GM23248 (cell line): ENCODE data around the gene SLC11A1. TPM values are rescaled to one million over a fixed set of nuclear protein-coding genes. Genes with fewer than 3 reads are reported as not detected.
A peak's percentile ranks its signal among the peaks of the same experiment; 100 is the strongest.

Source experiments
- DNase-seq: peaks from one replicate; pipeline ENCODE4 v3.0.0-alpha.2; 2015
- H2AFZ ChIP-seq: fragments of 200-600 bp; sonication (generic); 2 replicates; pipeline ENCODE4 v1.6.1; 2016; ENCODE audit warnings: antibody characterized with exemption
- H3F3A ChIP-seq: fragments of 200-600 bp; sonication (generic); 2 replicates; pipeline ENCODE4 v1.6.1; 2016; ENCODE audit warnings: mild to moderate bottlenecking, antibody characterized with exemption, mixed run types; ENCODE audit not compliant: insufficient read depth
- H3K27ac ChIP-seq: fragments of 200-600 bp; sonication (generic); 2 replicates; pipeline ENCODE4 v1.5.1; 2016; ENCODE audit warnings: mild to moderate bottlenecking
- H3K27me3 ChIP-seq: fragments of 200-600 bp; sonication (generic); replicated peaks from 2 replicates; pipeline ENCODE4 v1.6.1; 2016; ENCODE audit warnings: mild to moderate bottlenecking; ENCODE audit not compliant: insufficient read depth
- H3K36me3 ChIP-seq: fragments of 200-600 bp; sonication (generic); 2 replicates; pipeline ENCODE4 v1.6.1; 2016; ENCODE audit warnings: low read depth, mild to moderate bottlenecking
- H3K4me1 ChIP-seq: fragments of 200-600 bp; sonication (generic); 2 replicates; pipeline ENCODE4 v1.6.1; 2016; ENCODE audit warnings: mild to moderate bottlenecking; ENCODE audit not compliant: insufficient read depth
- H3K4me2 ChIP-seq: fragments of 200-600 bp; sonication (generic); one replicate; pipeline ENCODE4 v1.6.1; 2016; ENCODE audit warnings: mild to moderate bottlenecking; ENCODE audit not compliant: unreplicated experiment
- H3K4me3 ChIP-seq: fragments of 200-600 bp; sonication (generic); 2 replicates; pipeline ENCODE4 v1.5.1; 2016; ENCODE audit warnings: mild to moderate bottlenecking
- H3K79me2 ChIP-seq: fragments of 200-600 bp; sonication (generic); 2 replicates; pipeline ENCODE4 v1.6.1; 2016; ENCODE audit warnings: mild to moderate bottlenecking; ENCODE audit not compliant: insufficient read depth
- H3K9ac ChIP-seq: fragments of 200-600 bp; sonication (generic); 2 replicates; pipeline ENCODE4 v1.6.1; 2016; ENCODE audit warnings: mild to moderate bottlenecking
- H3K9me2 ChIP-seq: fragments of 200-600 bp; sonication (generic); 2 replicates; pipeline ENCODE4 v1.6.1; 2016; ENCODE audit warnings: mixed run types, mild to moderate bottlenecking, moderate library complexity; ENCODE audit not compliant: insufficient read depth
- H3K9me3 ChIP-seq: fragments of 200-600 bp; sonication (generic); one replicate; pipeline ENCODE4 v1.6.1; 2017; ENCODE audit warnings: low read depth
- H4K20me1 ChIP-seq: fragments of 200-600 bp; sonication (generic); 2 replicates; pipeline ENCODE4 v1.6.0; 2016; ENCODE audit not compliant: insufficient read depth
- EZH2 ChIP-seq: fragments of 200-600 bp; sonication (generic); IDR thresholded peaks from 2 replicates; pipeline ENCODE4 v1.6.1; 2018; ENCODE audit warnings: antibody characterized with exemption, mild to moderate bottlenecking; ENCODE audit not compliant: insufficient read depth, poor library complexity, severe bottlenecking
- EZH2phosphoT487 ChIP-seq: fragments of 200-600 bp; sonication (generic); IDR thresholded peaks from 2 replicates; pipeline ENCODE4 v1.6.1; 2018; ENCODE audit warnings: antibody characterized with exemption, moderate library complexity, mild to moderate bottlenecking, low read depth; ENCODE audit not compliant: insufficient read depth
- WGBS, 2 experiments: methylation state at CpG; one replicate each; pipeline ENCODE4 v1.1.6; 2015 to 2017; ENCODE audit warnings: low lambda C conversion rate in 2 of 2, low coverage in 1 of 2; ENCODE audit errors: missing lambda C conversion rate in 2 of 2; 5-methylcytosine and 5-hydroxymethylcytosine counted together
- in situ Hi-C: fragments of 300-500 bp; cut with MboI; formaldehyde crosslinking; loops from 2 replicates; pipeline ENCODE4 v1.15.0; 2020
- polyA plus RNA-seq: library from polyadenylated mRNA; unstranded; fragments of >200 nt; fragmentation: Nextera tagmentation; extraction: Ambion mirVana; gene quantifications from 2 replicates; pipeline ENCODE4 v1.2.1, GENCODE V29; 2016
- total RNA-seq: library from RNA; depleted of rRNA; stranded (reverse); fragments of >200 nt; shearing (Covaris generic); gene quantifications from 2 replicates; pipeline ENCODE4 v1.2.3, GENCODE V29; 2014

The SLC11A1 gene
- total and polyA plus RNA-seq, 2 experiments from 2014 or later: 0.16 TPM; not detected in 1

- WGBS, 2 experiments: 0 to 1% methylated on average over 23 to 52 of the region's 63 CpGs
- 0 out of 2 replicates have a peak, but pooled peaks cover 3% of the 10 kb centered on the region for H3K36me3 ChIP-seq
- peak; percentile 68 for DNase-seq
- peak overlapping the region; percentile 99 for H3K9ac ChIP-seq
- peaks cover 14% of the 10 kb centered on the region; the same call in 1 of the 2 replicates for H3K4me1 ChIP-seq
- H3K4me2 ChIP-seq: peak overlapping the region; percentile 77
- no peaks in the 10 kb centered on the region for H4K20me1 ChIP-seq
- H3K9me3 ChIP-seq: no peaks in the 10 kb centered on the region
- TF ChIP-seq EZH2phosphoT487: no peak
- TF ChIP-seq EZH2: no peak
- H3K4me3 ChIP-seq: peak overlapping the region; percentile 98
- no peaks in the 10 kb centered on the region for H3K9me2 ChIP-seq
- H3F3A ChIP-seq: peaks cover 20% of the 10 kb centered on the region
- peak overlapping the region; percentile 62 for H2AFZ ChIP-seq
- H3K79me2 ChIP-seq: peaks cover 40% of the 10 kb centered on the region
- H3K27me3 ChIP-seq: no peaks in the 10 kb centered on the region
- H3K27ac ChIP-seq: peak overlapping the region; percentile 91
- in situ Hi-C loops: no loop called here
Measured at GRCh38 chr2:218400167-218400929, 18.3 kb downstream of the SLC11A1 start.

- H3K9me2 ChIP-seq: no peaks in the 10 kb centered on the region
- peak overlapping the region; percentile 91; the same call in 1 of the 2 replicates for H3K27ac ChIP-seq
- H3K4me3 ChIP-seq: peak overlapping the region; percentile 98
- peak; percentile 22 for DNase-seq
- H2AFZ ChIP-seq: no peak overlapping the region
- no peaks in the 10 kb centered on the region for H3K27me3 ChIP-seq
- no peaks in the 10 kb centered on the region for H3K9me3 ChIP-seq
- H3K36me3 ChIP-seq: 0 out of 2 replicates have a peak, but pooled peaks cover 3% of the 10 kb centered on the region
- TF ChIP-seq EZH2: no peak
- peak overlapping the region; percentile 70 for H3K4me2 ChIP-seq
- peak overlapping the region; percentile 99 for H3K9ac ChIP-seq
- in situ Hi-C loops: no loop called here
- H3K79me2 ChIP-seq: peaks cover 40% of the 10 kb centered on the region
- peaks cover 21% of the 10 kb centered on the region for H3K4me1 ChIP-seq
- peaks cover 20% of the 10 kb centered on the region; the same call in 1 of the 2 replicates for H3F3A ChIP-seq
- H4K20me1 ChIP-seq: no peaks in the 10 kb centered on the region
- 31 to 42% methylated on average over 18 to 24 of the region's 24 CpGs for WGBS, 2 experiments
Measured at GRCh38 chr2:218400930-218401881, 19.1 kb downstream of the SLC11A1 start.

- Histone ChIP-seq H3K27ac (no peak overlapping the region), H3K9me3 (no peaks in the 10 kb centered on the region), H3K79me2 (peaks cover 40% of the 10 kb centered on the region), H2AFZ (no peak overlapping the region), H3F3A (peaks cover 23% of the 10 kb centered on the region), H3K4me3 (peak overlapping the region; percentile 98; the same call in 1 of the 2 replicates), H3K9me2 (no peaks in the 10 kb centered on the region), H3K27me3 (no peaks in the 10 kb centered on the region), H3K4me2 (peak overlapping the region; percentile 70), H3K9ac (peak overlapping the region; percentile 99; the same call in 1 of the 2 replicates), H3K4me1 (peaks cover 24% of the 10 kb centered on the region), H3K36me3 (0 out of 2 replicates have a peak, but pooled peaks cover 3% of the 10 kb centered on the region), H4K20me1 (no peaks in the 10 kb centered on the region)
- no peak for DNase-seq
- TF ChIP-seq EZH2: no peak
- no peak for TF ChIP-seq EZH2phosphoT487
- in situ Hi-C loops: no loop called here
- 77 to 91% methylated on average over 6 to 9 of the region's 9 CpGs for WGBS, 2 experiments
Measured at GRCh38 chr2:218401890-218402289, 19.8 kb downstream of the SLC11A1 start.

GRCh38 chr2:218402491-218402901 lies 20.4 kb downstream of the SLC11A1 start:
- Histone ChIP-seq H3K79me2 (peaks cover 40% of the 10 kb centered on the region), H3K4me1 (peaks cover 23% of the 10 kb centered on the region), H3K9ac (peak overlapping the region; percentile 99; the same call in 1 of the 2 replicates), H3K27me3 (no peaks in the 10 kb centered on the region), H2AFZ (no peak overlapping the region), H3K9me3 (no peaks in the 10 kb centered on the region), H3K4me2 (no peak overlapping the region), H3K9me2 (no peaks in the 10 kb centered on the region), H3K4me3 (no peak overlapping the region), H3F3A (peaks cover 21% of the 10 kb centered on the region), H3K27ac (no peak overlapping the region), H3K36me3 (0 out of 2 replicates have a peak, but pooled peaks cover 3% of the 10 kb centered on the region), H4K20me1 (no peaks in the 10 kb centered on the region)
- TF ChIP-seq EZH2phosphoT487: no peak
- no peak for TF ChIP-seq EZH2
- in situ Hi-C loops: no loop called here
- DNase-seq: no peak
- 53 to 63% methylated on average over 6 to 8 of the region's 8 CpGs for WGBS, 2 experiments
